Measurements from ENCODE around the gene STRN.

The STRN gene

GRCh38 chr2:36975306-36975705, 9.0 kb upstream of the STRN start:
- TF ChIP-seq CTCF (conservative IDR thresholded peaks at IDR 0.05; ENCODE audit: control insufficient read depth, insufficient read depth, low read depth, low read length) = no peak
- DNase-seq (ENCODE audit: low read depth) = no peak
- H3K4me3 ChIP-seq (ENCODE audit: control insufficient read depth, low read depth, low read length) = no peak overlapping the region

GRCh38 chr2:36973320-36973719, 7.0 kb upstream of the STRN start:
- no peak for DNase-seq (ENCODE audit: low read depth)
- TF ChIP-seq CTCF (conservative IDR thresholded peaks at IDR 0.05; ENCODE audit: control insufficient read depth, insufficient read depth, low read depth, low read length) = no peak
- H3K4me3 ChIP-seq (ENCODE audit: control insufficient read depth, low read depth, low read length) = no peak overlapping the region

- DNase-seq (ENCODE audit: low read depth) = no peak
- no peak overlapping the region for H3K4me3 ChIP-seq (ENCODE audit: control insufficient read depth, low read depth, low read length)
- TF ChIP-seq CTCF (conservative IDR thresholded peaks at IDR 0.05; ENCODE audit: control insufficient read depth, insufficient read depth, low read depth, low read length) = no peak
Measured at GRCh38 chr2:36971990-36972389, 5.7 kb upstream of the STRN start.

- TF ChIP-seq CTCF (conservative IDR thresholded peaks at IDR 0.05; ENCODE audit: control insufficient read depth, insufficient read depth, low read depth, low read length) = no peak
- peak overlapping the region; percentile 88 for H3K4me3 ChIP-seq (ENCODE audit: control insufficient read depth, low read depth, low read length)
- no peak for DNase-seq (ENCODE audit: low read depth)
Measured at GRCh38 chr2:36967236-36967876, 1.0 kb upstream of the STRN start.

- TF ChIP-seq CTCF (conservative IDR thresholded peaks at IDR 0.05; ENCODE audit: control insufficient read depth, insufficient read depth, low read depth, low read length) = no peak
- peak overlapping the region; percentile 91 for H3K4me3 ChIP-seq (ENCODE audit: control insufficient read depth, low read depth, low read length)
- peak; percentile 8 for DNase-seq (ENCODE audit: low read depth)
Measured at GRCh38 chr2:36965751-36966369, 476 bp downstream of the STRN start.

GRCh38 chr2:36965206-36965605, 1.1 kb downstream of the STRN start:
- no peak for TF ChIP-seq CTCF (conservative IDR thresholded peaks at IDR 0.05; ENCODE audit: control insufficient read depth, insufficient read depth, low read depth, low read length)
- DNase-seq (ENCODE audit: low read depth) = peak; percentile 1
- peak overlapping the region; percentile 91 for H3K4me3 ChIP-seq (ENCODE audit: control insufficient read depth, low read depth, low read length)

Measured in fibroblast of mammary gland (primary cell).